ENCODE data around the gene BLOC1S1. TPM values are rescaled to one million over a fixed set of nuclear protein-coding genes. Genes with fewer than 3 reads are reported as not detected.

Gene BLOC1S1
- total RNA-seq, 1 experiment from 2014 or later = 85.5 TPM

- Histone ChIP-seq H3K9ac (ENCODE audit: low read length) (no peak overlapping the region), H3K79me2 (ENCODE audit: insufficient read depth, low read length) (no peaks in the 10 kb centered on the region), H3K4me2 (ENCODE audit: low read length) (peak overlapping the region; percentile 81), H4K20me1 (ENCODE audit: insufficient read depth) (no peaks in the 10 kb centered on the region), H3K9me2 (ENCODE audit: insufficient read depth) (no peaks in the 10 kb centered on the region), H3K27ac (ENCODE audit: low read depth, low read length) (no peak overlapping the region), H3K4me3 (replicated peaks in 1 of 2; ENCODE audit: low read depth in 1 of 2, low read length in 2 of 2) (peak overlapping the region in 1 of 2 experiments; percentile 57; a peak in 2 of 4 replicates), H2AFZ (ENCODE audit: low read depth, low read length, poor library complexity, severe bottlenecking) (no peak overlapping the region), H3K36me3 (ENCODE audit: control insufficient read depth in 1 of 2, insufficient read depth in 2 of 2, low read length in 2 of 2) (no peaks in the 10 kb centered on the region), H3K9me3 (ENCODE audit: control insufficient read depth in 1 of 2, insufficient read depth in 1 of 2, low read depth in 1 of 2, low read length in 2 of 2) (no peaks in the 10 kb centered on the region), H3K4me1 (ENCODE audit: control insufficient read depth in 1 of 2, insufficient read depth in 2 of 2, low read length in 2 of 2) (peaks cover 4 to 14% of the 10 kb centered on the region in 2 experiments; a peak in 3 of 4 replicates), H3K27me3 (ENCODE audit: insufficient read depth, low read length) (peaks cover 15% of the 10 kb centered on the region; the same call in 1 of the 2 replicates)
- no TSS peak for BruUV-seq (replicated peaks)
- ChIA-PET CTCF (interaction anchor here (0.8 to 2.9 kb wide), 6 partner anchors 9 to 50 kb away, joined by 3 to 19 read pairs (median 4); partner anchors contain the start of gene BLOC1S1), RAD21 (ENCODE audit: low non-redundant PET in 1 of 2, low total read pairs in 2 of 2, uncharacterized antibody in 2 of 2, unreplicated experiment in 2 of 2) (interaction anchor here in 1 of 2 experiments (1.1 kb wide), 1 partner anchor 9 kb away, joined by 4 read pairs; the partner anchor contains the start of gene BLOC1S1), POLR2A (no interaction called here)
- no peak for ATAC-seq
- TF ChIP-seq JUND (IDR thresholded peaks at IDR 0.05) (no peak), POLR2AphosphoS5 (IDR thresholded peaks at IDR 0.05; ENCODE audit: low read depth, low read length) (no peak), CBX3 (IDR thresholded peaks at IDR 0.05; ENCODE audit: low read depth) (no peak), ZFX (IDR thresholded peaks at IDR 0.05) (no peak), FOSL1 (IDR thresholded peaks at IDR 0.05; ENCODE audit: low read depth) (no peak), SRF (IDR thresholded peaks at IDR 0.05; ENCODE audit: low read depth) (no peak), CEBPB (IDR thresholded peaks at IDR 0.05; ENCODE audit: low read depth) (no peak), YY1 (IDR thresholded peaks at IDR 0.05; ENCODE audit: extremely low read depth, insufficient replicate concordance, low read depth, low read length) (no peak), TCF7L2 (IDR thresholded peaks at IDR 0.05; ENCODE audit: borderline replicate concordance, extremely low read depth, insufficient read depth, insufficient read length) (no peak), CTCF (IDR thresholded peaks at IDR 0.05 in 2 of 3, conservative IDR thresholded peaks at IDR 0.05 in 1 of 3; ENCODE audit: borderline replicate concordance in 1 of 3, insufficient read depth in 1 of 3, low read depth in 2 of 3, low read length in 2 of 3) (no peak), POLR2A (IDR thresholded peaks at IDR 0.05; ENCODE audit: borderline replicate concordance, extremely low read depth, insufficient read depth, insufficient read length) (no peak), SIN3A (IDR thresholded peaks at IDR 0.05; ENCODE audit: low read depth) (no peak), EZH2phosphoT487 (IDR thresholded peaks at IDR 0.05; ENCODE audit: borderline replicate concordance) (no peak), SP1 (IDR thresholded peaks at IDR 0.05; ENCODE audit: low read depth) (no peak)
- TF ChIP-seq, protein P1, sequence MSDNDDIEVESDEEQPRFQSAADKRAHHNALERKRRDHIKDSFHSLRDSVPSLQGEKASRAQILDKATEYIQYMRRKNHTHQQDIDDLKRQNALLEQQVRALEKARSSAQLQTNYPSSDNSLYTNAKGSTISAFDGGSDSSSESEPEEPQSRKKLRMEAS (IDR thresholded peaks at IDR 0.05) = no peak
- TF ChIP-seq, protein P2, sequence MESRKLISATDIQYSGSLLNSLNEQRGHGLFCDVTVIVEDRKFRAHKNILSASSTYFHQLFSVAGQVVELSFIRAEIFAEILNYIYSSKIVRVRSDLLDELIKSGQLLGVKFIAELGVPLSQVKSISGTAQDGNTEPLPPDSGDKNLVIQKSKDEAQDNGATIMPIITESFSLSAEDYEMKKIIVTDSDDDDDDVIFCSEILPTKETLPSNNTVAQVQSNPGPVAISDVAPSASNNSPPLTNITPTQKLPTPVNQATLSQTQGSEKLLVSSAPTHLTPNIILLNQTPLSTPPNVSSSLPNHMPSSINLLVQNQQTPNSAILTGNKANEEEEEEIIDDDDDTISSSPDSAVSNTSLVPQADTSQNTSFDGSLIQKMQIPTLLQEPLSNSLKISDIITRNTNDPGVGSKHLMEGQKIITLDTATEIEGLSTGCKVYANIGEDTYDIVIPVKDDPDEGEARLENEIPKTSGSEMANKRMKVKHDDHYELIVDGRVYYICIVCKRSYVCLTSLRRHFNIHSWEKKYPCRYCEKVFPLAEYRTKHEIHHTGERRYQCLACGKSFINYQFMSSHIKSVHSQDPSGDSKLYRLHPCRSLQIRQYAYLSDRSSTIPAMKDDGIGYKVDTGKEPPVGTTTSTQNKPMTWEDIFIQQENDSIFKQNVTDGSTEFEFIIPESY (IDR thresholded peaks at IDR 0.05; ENCODE audit: extremely low read depth, insufficient replicate concordance, low read length) = no peak
- intact Hi-C loops (cut with micrococcal nuclease) = no loop called here
- no peak for DNase-seq (ENCODE audit: low read depth, low spot score)
These were observed 9.2 kb upstream of the BLOC1S1 start for GRCh38 chr12:55706568-55707218.
